ENCODE measurements around the gene GTF2A2.

GTF2A2 gene

DNA sequence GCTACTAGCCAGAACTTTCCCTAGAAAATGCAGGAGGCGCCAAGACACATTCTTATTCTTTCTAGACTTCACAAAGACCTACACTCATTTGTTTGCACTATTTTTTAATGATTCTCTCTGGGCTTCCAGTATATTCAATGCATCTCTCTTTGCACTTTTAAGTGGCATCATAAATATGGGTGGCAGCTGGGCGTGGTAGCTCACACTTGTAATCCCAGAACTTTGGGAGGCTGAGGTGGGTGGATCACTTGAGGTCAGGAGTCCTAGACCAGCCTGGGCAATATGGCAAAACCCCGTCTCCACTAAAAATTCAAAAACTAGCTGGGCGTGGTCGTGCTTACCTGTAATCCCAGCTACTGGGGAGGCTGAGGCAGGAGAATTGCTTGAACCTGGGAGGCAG lies 51.3 kb downstream of the GTF2A2 start:
- DNase-seq (ENCODE audit: low spot score) = no peak

GRCh38 chr15:59598461-59598860 lies 58.9 kb downstream of the GTF2A2 start:
- no peak for DNase-seq (ENCODE audit: low spot score)

GRCh38 chr15:59596640-59597039 lies 60.7 kb downstream of the GTF2A2 start:
- no peak for DNase-seq (ENCODE audit: low spot score)

DNA sequence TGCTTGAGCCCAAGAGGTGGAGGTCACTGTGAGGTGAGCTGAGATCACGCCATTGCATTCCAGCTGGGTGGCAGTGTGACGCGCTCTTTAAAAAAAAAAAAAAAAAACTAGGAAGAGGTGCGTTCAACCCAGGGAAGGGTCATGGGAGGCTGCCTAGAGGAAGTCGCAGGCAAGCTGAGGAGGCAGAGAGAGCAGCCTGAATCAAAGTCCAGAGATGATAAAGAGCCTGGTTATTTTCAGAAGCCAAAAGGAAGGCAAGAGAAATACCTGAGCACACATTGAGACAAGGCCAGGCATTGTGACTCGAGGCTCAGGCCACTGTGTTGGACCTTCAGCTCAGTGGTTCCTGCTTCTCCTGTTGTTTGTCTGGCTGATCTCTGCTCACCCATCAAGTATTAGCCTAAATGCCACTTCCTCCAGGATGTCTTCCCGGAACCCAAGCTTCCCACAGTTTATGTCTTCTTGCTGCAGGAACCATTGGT lies 61.8 kb downstream of the GTF2A2 start:
- no peak for DNase-seq (ENCODE audit: low spot score)

- DNase-seq (ENCODE audit: low spot score) = no peak
Observed at GRCh38 chr15:59594991-59595390, 62.3 kb downstream of the GTF2A2 start.

DNA sequence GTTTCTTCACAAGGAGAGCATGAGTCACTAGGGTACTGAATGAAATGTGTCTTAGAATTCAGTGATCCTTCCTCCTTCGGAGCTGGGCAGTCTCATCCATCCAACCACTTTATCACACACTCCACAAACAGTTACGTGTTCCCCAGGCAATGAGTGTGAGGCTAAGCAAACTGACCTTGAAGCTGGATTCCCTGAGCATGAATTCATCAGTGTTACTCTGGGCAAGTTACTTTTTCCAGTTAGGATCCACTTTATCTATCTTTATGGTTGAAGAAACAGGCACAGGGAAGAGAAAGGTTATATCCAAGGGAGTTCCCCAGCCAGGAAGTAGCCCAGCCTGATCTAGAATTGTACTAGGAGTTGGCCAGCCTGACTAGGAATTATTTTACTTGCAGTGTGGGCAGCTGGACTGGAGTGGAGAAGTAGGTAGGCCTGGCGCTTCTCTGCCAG lies 62.8 kb downstream of the GTF2A2 start:
- peak; percentile 31 for DNase-seq (ENCODE audit: low spot score)

DNA sequence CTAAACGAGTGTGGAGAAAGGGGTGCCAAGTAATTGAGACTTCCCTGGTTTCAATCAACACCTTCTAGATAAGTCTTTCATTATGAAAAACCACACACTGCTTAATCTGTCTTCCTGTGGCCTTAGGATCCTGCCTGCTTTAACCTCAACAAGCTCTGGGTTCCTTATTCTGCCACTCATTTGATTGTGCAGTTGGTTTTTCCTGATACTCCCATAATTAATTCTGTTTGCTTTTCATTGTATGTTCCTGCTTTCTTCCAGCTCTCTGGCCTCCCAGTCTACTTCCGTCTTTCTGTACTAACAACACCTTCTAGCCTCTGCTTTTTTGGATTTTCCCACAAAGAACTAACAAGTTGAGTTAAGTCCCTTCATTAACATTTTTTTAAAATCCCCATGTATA lies 66.0 kb downstream of the GTF2A2 start:
- DNase-seq (ENCODE audit: low spot score) = no peak

GRCh38 chr15:59590027-59590426 lies 67.3 kb downstream of the GTF2A2 start:
- DNase-seq (ENCODE audit: low spot score) = no peak

All from COLO829 (cell line).